Pancreas (tissue), 10 donors: ENCODE results near the gene NTHL1. TPM values are rescaled to one million over a fixed set of nuclear protein-coding genes. Genes with fewer than 3 reads are reported as not detected.

Source experiments
- ATAC-seq, 4 donors: fragments of 200-7000 bp; cut with Tn5 transposase; one replicate each; pipeline versions ENCODE4 v1.8.0 to v1.9.1; 2020; ENCODE audit warnings: mild to moderate bottlenecking in 4 of 4, moderate library complexity in 4 of 4
- DNase-seq, 6 donors: peaks; one replicate each; pipeline ENCODE4 v3.0.0-alpha.2; 2020
- FAIRE-seq: peaks from 2 replicates; lab custom pipeline; 2012; peaks lifted over from hg19 to GRCh38; lab: Jason Lieb, UNC
- H3K27ac ChIP-seq, 4 donors: fragments of 200-600 bp; sonication (generic); 1 replicate in 3 of 4; 2 replicates in 1 of 4; pipeline versions ENCODE4 v1.5.0 to v1.8.0; 2020
- H3K27me3 ChIP-seq, 4 donors: fragments of 200-600 bp; one replicate each; pipeline ENCODE4 v1.8.0; 2021
- H3K36me3 ChIP-seq, 3 donors: fragments of 200-600 bp; sonication (generic) in 1 of 3; one replicate each; pipeline versions ENCODE4 v1.5.0 to v1.8.0; 2020 to 2021
- H3K4me1 ChIP-seq, 3 donors: fragments of 200-600 bp; one replicate each; pipeline ENCODE4 v1.8.0; 2021
- H3K4me3 ChIP-seq, 4 donors: fragments of 200-600 bp; sonication (generic) in 2 of 4; one replicate each; pipeline versions ENCODE4 v1.5.0 to v1.8.0; 2020 to 2021
- H3K9me3 ChIP-seq, 4 donors: fragments of 200-600 bp; one replicate each; pipeline ENCODE4 v1.8.0; 2021
- WGBS, 2 donors: extraction: QIAGEN DNeasy Blood & Tissue Kit; methylation state at CpG; one replicate each; pipeline ENCODE4 v1.1.7; 2013; 5-methylcytosine and 5-hydroxymethylcytosine counted together
- intact Hi-C, 3 donors: fragments of 100-400 bp; cut with DNase I; formaldehyde crosslinking; loops; one replicate each; pipeline versions ENCODE4 v1.11.1 to v1.14.2; 2022
- polyA plus RNA-seq, 2 donors: library from polyadenylated mRNA; stranded (reverse); fragments of 200-250 nt; gene quantifications; one replicate each; pipeline ENCODE4 v1.2.3, GENCODE V29; 2013
- total RNA-seq, 6 donors: library from RNA; stranded (reverse); fragmentation: NEBNext Ultra II Directional in 4 of 6; extraction: Animal tissue kit (Norgen Biotek cat#: 25700) in 4 of 6; gene quantifications; one replicate each; pipeline versions ENCODE4 v1.2.1 to v1.2.4, GENCODE V29; 2021 to 2023
- TF ChIP-seq, protein P1 (sequence below), 4 donors: fragments of 200-600 bp; sonication (generic) in 3 of 4; IDR thresholded peaks; one replicate each; pipeline versions ENCODE4 v1.5.0 to v1.8.0; 2021; ENCODE audit warnings: antibody characterized with exemption in 4 of 4
- donor health status: healthy with polysubstance abuse.
- donor health status: DM: no; HTN: no; CAD: no; lungs with moderate emphysema.
- donor health status: DM: no; HTN: no; CAD: no.
- donor health status: control.
- donor health status: control.
- donor health status: Bipolar disorder and iron deficiency.
- donor health status: DM: yes; HTN: yes; CAD: no.
- donor health status: DM: no; HTN: no; CAD: no.
- donor health status: DM: no; HTN: no; CAD: no.
- donor health status: DM: yes; HTN: yes; CAD: no.

Gene NTHL1
- total and polyA plus RNA-seq, 8 donors, result 5.2 to 22.8 (median 8.9) TPM

DNA sequence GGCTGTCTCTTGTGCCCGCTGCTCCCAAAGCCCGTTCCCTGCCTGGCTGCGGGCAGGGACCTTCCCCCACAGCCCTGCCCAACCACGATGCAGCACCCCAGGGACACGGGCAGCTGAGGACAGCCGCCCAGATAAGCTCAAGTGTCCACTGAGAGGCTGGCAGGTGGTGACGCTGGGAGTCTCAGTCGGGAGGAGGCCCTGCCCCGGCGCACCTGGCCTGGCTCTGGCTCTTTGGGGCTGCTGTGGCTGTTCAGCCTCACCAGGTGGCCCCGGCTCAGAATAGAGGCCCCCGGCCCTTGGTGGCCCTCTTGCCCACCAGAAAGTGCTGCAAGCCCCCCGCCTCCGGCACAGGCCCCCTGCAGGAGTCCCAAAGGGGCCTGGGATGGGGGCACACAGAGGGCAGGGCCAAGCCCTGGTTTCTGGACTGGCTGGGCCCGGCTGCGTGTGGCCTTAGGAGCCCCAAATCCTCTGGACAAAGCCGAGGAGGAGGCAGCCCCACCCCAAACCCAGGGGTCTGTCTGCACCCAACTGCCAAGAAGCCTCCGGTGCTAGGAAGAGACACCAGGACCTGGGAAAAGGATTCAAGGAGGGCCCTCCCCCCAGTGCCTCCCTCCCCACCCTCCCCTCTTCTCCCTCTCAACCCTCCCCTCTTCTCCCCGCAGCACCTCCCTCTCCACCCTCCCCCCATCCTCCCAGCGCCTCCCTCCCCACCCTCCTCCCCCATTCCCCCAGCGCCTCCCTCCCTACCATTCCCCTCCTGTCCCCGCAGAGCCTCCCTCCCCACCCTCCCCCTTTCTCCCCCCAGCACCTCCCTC, 5.3 kb downstream of the NTHL1 start:
- Histone ChIP-seq H3K4me3 (no peak overlapping the region), H3K27ac (no peak overlapping the region), H3K27me3 (no peaks in the 10 kb centered on the region), H3K4me1 (peaks cover 0 to 4% (median 2%) of the 10 kb centered on the region in 3 donors), H3K9me3 (no peaks in the 10 kb centered on the region), H3K36me3 (no peaks in the 10 kb centered on the region)
- DNase-seq (peak in 2 of 6 donors; percentile 58 to 80), ATAC-seq (peak in 2 of 4 donors; percentile 6 to 49), FAIRE-seq (no peak)
- intact Hi-C loops, result no loop called here
- 73 to 82% methylated on average over 15 to 22 of the region's 22 CpGs for WGBS, 2 donors
- TF ChIP-seq, protein P1, sequence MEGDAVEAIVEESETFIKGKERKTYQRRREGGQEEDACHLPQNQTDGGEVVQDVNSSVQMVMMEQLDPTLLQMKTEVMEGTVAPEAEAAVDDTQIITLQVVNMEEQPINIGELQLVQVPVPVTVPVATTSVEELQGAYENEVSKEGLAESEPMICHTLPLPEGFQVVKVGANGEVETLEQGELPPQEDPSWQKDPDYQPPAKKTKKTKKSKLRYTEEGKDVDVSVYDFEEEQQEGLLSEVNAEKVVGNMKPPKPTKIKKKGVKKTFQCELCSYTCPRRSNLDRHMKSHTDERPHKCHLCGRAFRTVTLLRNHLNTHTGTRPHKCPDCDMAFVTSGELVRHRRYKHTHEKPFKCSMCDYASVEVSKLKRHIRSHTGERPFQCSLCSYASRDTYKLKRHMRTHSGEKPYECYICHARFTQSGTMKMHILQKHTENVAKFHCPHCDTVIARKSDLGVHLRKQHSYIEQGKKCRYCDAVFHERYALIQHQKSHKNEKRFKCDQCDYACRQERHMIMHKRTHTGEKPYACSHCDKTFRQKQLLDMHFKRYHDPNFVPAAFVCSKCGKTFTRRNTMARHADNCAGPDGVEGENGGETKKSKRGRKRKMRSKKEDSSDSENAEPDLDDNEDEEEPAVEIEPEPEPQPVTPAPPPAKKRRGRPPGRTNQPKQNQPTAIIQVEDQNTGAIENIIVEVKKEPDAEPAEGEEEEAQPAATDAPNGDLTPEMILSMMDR (IDR thresholded peaks at IDR 0.05), result no peak

DNA sequence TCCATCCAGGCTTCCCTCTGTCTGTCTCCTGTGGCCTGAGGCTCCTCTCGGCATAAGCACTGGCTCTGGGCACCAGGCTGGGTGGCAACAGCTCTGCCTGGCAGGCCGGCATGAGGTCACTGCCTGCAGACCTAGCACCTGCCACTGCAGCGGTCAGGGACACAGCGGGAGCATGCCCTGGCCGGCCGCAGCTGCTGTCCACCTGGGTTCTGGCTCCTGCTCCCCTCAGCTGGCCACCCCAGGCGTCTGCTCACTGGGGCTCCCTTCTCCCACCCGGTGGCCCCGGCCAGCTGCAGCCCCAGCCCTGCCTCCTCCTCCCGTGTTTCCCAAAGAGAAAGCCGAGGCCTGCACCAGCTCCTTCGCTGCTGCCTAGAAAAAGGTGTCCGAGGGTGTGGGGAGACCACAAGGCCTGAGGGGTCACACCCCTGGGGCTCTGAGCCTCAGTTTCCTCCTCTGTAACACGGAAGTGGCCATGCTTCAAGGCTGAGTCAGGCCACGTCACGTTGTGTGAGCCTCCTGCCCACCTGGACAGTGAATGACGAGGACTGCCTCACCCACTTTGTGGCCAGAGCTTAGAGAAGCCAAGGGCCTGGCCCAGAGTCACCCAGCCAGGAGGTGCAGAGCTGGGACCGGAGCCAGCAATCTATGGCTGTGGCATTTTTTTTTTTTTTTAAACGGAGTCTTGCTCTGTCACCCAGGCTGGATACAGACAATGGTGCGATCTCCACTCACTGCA, 6.7 kb downstream of the NTHL1 start:
- 84 to 85% methylated on average over 19 to 20 of the region's 20 CpGs for WGBS, 2 donors
- Histone ChIP-seq H3K9me3 (no peaks in the 10 kb centered on the region), H3K4me1 (no peaks in the 10 kb centered on the region), H3K36me3 (no peaks in the 10 kb centered on the region), H3K27ac (no peak overlapping the region), H3K4me3 (no peak overlapping the region), H3K27me3 (no peaks in the 10 kb centered on the region)
- peak in 1 of 6 donors; percentile 70 for DNase-seq
- FAIRE-seq, result no peak
- intact Hi-C loops, result no loop called here
- ATAC-seq, result peak in 2 of 4 donors; percentile 24 to 29
- TF ChIP-seq, protein P1 (IDR thresholded peaks at IDR 0.05), result no peak

GRCh38 chr16:2040041-2040786, 7.4 kb downstream of the NTHL1 start:
- no peaks in the 10 kb centered on the region for H3K27me3 ChIP-seq
- intact Hi-C loops, result no loop called here
- peak in 1 of 6 donors; percentile 72 for DNase-seq
- H3K36me3 ChIP-seq, result no peaks in the 10 kb centered on the region
- 87 to 88% methylated on average over 24 of the region's 24 CpGs for WGBS, 2 donors
- H3K4me1 ChIP-seq, result no peaks in the 10 kb centered on the region
- peak overlapping the region in 1 of 4 donors; percentile 28 for H3K27ac ChIP-seq
- no peak overlapping the region for H3K4me3 ChIP-seq
- FAIRE-seq, result no peak
- TF ChIP-seq, protein P1 (IDR thresholded peaks at IDR 0.05), result no peak
- no peaks in the 10 kb centered on the region for H3K9me3 ChIP-seq
- ATAC-seq, result no peak

- no peaks in the 10 kb centered on the region for H3K27me3 ChIP-seq
- TF ChIP-seq, protein P1 (IDR thresholded peaks at IDR 0.05), result no peak
- H3K9me3 ChIP-seq, result no peaks in the 10 kb centered on the region
- intact Hi-C loops, result no loop called here
- H3K27ac ChIP-seq, result peak overlapping the region in 2 of 4 donors; percentile 19 to 39
- H3K4me1 ChIP-seq, result no peaks in the 10 kb centered on the region
- H3K36me3 ChIP-seq, result no peaks in the 10 kb centered on the region
- no peak overlapping the region for H3K4me3 ChIP-seq
- DNase-seq (peak in 2 of 6 donors; percentile 45 to 81), FAIRE-seq (no peak), ATAC-seq (peak; percentile 26 to 56 (median 42))
- 75% methylated on average over 25 to 29 of the region's 29 CpGs for WGBS, 2 donors
Measured at GRCh38 chr16:2039274-2040031, 8.2 kb downstream of the NTHL1 start.
